ENCODE measurements around the gene TARBP2.
A peak's percentile ranks its signal among the peaks of the same experiment; 100 is the strongest.

DNA sequence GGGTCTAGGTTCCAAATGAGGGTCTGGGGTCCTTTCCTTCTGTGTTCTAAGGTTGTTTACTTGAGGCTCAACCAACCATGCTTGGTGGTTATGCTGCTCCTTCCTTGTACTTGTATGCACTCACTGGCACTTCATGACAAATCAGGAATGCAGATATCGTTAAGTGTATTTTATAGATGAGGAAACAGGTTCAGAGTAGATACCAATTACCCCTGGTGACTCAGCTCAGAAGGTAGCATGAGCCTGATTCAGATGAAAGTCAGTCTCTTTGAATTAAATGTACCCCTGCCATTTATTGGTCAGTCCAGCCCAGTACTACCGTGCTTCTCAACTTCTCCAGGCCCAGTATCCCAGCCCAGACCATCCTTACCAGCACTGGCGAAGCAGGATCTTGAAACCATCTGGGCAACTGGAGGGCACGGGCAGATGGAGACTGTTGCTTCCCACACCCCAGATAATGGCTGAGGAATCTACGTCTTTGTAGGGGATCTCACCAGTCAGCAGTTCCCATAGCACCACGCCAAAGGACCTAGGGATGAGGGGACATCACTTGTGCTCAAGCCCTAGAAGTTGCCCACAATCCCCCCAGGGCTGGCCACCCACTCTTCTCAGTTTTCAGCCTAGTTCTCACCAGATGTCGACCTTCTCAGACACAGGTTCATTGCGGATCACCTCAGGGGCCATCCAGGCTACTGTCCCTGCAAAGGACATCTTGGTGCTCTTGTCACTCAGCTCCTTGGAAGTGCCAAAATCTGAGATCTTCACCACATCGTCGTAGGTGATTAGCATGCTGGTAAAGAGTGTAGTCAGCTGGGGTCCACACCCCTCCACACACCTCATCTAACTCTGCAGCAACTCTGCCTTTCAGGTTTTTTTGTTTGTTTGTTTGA, 16.2 kb upstream of the TARBP2 start:
- TF ChIP-seq CTCF (IDR thresholded peaks at IDR 0.05) (no peak), POLR2A (IDR thresholded peaks at IDR 0.05) (no peak), POLR2AphosphoS5 (IDR thresholded peaks at IDR 0.05) (peak in 1 of 3 donors; percentile 27)
